GM23248 (cell line): ENCODE results near the gene IFT122. TPM values are rescaled to one million over a fixed set of nuclear protein-coding genes. Genes with fewer than 3 reads are reported as not detected.
"Not testable (repeated sequence)": the region's sequence is repeated elsewhere in the genome, so short reads cannot be mapped to it uniquely, and the experiment has no call there.

ENCODE experiments used
- DNase-seq: peaks from one replicate; pipeline ENCODE4 v3.0.0-alpha.2; 2015
- H2AFZ ChIP-seq: fragments of 200-600 bp; sonication (generic); 2 replicates; pipeline ENCODE4 v1.6.1; 2016; ENCODE audit warnings: antibody characterized with exemption
- H3F3A ChIP-seq: fragments of 200-600 bp; sonication (generic); 2 replicates; pipeline ENCODE4 v1.6.1; 2016; ENCODE audit warnings: mild to moderate bottlenecking, antibody characterized with exemption, mixed run types; ENCODE audit not compliant: insufficient read depth
- H3K27ac ChIP-seq: fragments of 200-600 bp; sonication (generic); 2 replicates; pipeline ENCODE4 v1.5.1; 2016; ENCODE audit warnings: mild to moderate bottlenecking
- H3K27me3 ChIP-seq: fragments of 200-600 bp; sonication (generic); replicated peaks from 2 replicates; pipeline ENCODE4 v1.6.1; 2016; ENCODE audit warnings: mild to moderate bottlenecking; ENCODE audit not compliant: insufficient read depth
- H3K36me3 ChIP-seq: fragments of 200-600 bp; sonication (generic); 2 replicates; pipeline ENCODE4 v1.6.1; 2016; ENCODE audit warnings: low read depth, mild to moderate bottlenecking
- H3K4me1 ChIP-seq: fragments of 200-600 bp; sonication (generic); 2 replicates; pipeline ENCODE4 v1.6.1; 2016; ENCODE audit warnings: mild to moderate bottlenecking; ENCODE audit not compliant: insufficient read depth
- H3K4me2 ChIP-seq: fragments of 200-600 bp; sonication (generic); one replicate; pipeline ENCODE4 v1.6.1; 2016; ENCODE audit warnings: mild to moderate bottlenecking; ENCODE audit not compliant: unreplicated experiment
- H3K4me3 ChIP-seq: fragments of 200-600 bp; sonication (generic); 2 replicates; pipeline ENCODE4 v1.5.1; 2016; ENCODE audit warnings: mild to moderate bottlenecking
- H3K79me2 ChIP-seq: fragments of 200-600 bp; sonication (generic); 2 replicates; pipeline ENCODE4 v1.6.1; 2016; ENCODE audit warnings: mild to moderate bottlenecking; ENCODE audit not compliant: insufficient read depth
- H3K9ac ChIP-seq: fragments of 200-600 bp; sonication (generic); 2 replicates; pipeline ENCODE4 v1.6.1; 2016; ENCODE audit warnings: mild to moderate bottlenecking
- H3K9me2 ChIP-seq: fragments of 200-600 bp; sonication (generic); 2 replicates; pipeline ENCODE4 v1.6.1; 2016; ENCODE audit warnings: mixed run types, mild to moderate bottlenecking, moderate library complexity; ENCODE audit not compliant: insufficient read depth
- H3K9me3 ChIP-seq: fragments of 200-600 bp; sonication (generic); one replicate; pipeline ENCODE4 v1.6.1; 2017; ENCODE audit warnings: low read depth
- H4K20me1 ChIP-seq: fragments of 200-600 bp; sonication (generic); 2 replicates; pipeline ENCODE4 v1.6.0; 2016; ENCODE audit not compliant: insufficient read depth
- EZH2 ChIP-seq: fragments of 200-600 bp; sonication (generic); IDR thresholded peaks from 2 replicates; pipeline ENCODE4 v1.6.1; 2018; ENCODE audit warnings: antibody characterized with exemption, mild to moderate bottlenecking; ENCODE audit not compliant: insufficient read depth, poor library complexity, severe bottlenecking
- EZH2phosphoT487 ChIP-seq: fragments of 200-600 bp; sonication (generic); IDR thresholded peaks from 2 replicates; pipeline ENCODE4 v1.6.1; 2018; ENCODE audit warnings: antibody characterized with exemption, moderate library complexity, mild to moderate bottlenecking, low read depth; ENCODE audit not compliant: insufficient read depth
- WGBS, 2 experiments: methylation state at CpG; one replicate each; pipeline ENCODE4 v1.1.6; 2015 to 2017; ENCODE audit warnings: low lambda C conversion rate in 2 of 2, low coverage in 1 of 2; ENCODE audit errors: missing lambda C conversion rate in 2 of 2; 5-methylcytosine and 5-hydroxymethylcytosine counted together
- in situ Hi-C: fragments of 300-500 bp; cut with MboI; formaldehyde crosslinking; loops from 2 replicates; pipeline ENCODE4 v1.15.0; 2020
- polyA plus RNA-seq: library from polyadenylated mRNA; unstranded; fragments of >200 nt; fragmentation: Nextera tagmentation; extraction: Ambion mirVana; gene quantifications from 2 replicates; pipeline ENCODE4 v1.2.1, GENCODE V29; 2016
- total RNA-seq: library from RNA; depleted of rRNA; stranded (reverse); fragments of >200 nt; shearing (Covaris generic); gene quantifications from 2 replicates; pipeline ENCODE4 v1.2.3, GENCODE V29; 2014

The IFT122 gene
- total and polyA plus RNA-seq, 2 experiments from 2014 or later, result 16.1 to 16.3 TPM

- no peak for DNase-seq
- Histone ChIP-seq H4K20me1 (no peaks in the 10 kb centered on the region), H3K4me3 (no peak within 1 kb of the TSS), H3K4me2 (no peak within 1 kb of the TSS), H3K27me3 (no peaks in the 10 kb centered on the region), H3K4me1 (no peaks in the 10 kb centered on the region), H2AFZ (no peak within 1 kb of the TSS), H3K36me3 (no peaks in the 10 kb centered on the region), H3K9me3 (no peaks in the 10 kb centered on the region), H3K27ac (no peak within 1 kb of the TSS), H3K9me2 (no peaks in the 10 kb centered on the region), H3F3A (peaks cover 6% of the 10 kb centered on the region; the same call in 1 of the 2 replicates), H3K79me2 (no peaks in the 10 kb centered on the region), H3K9ac (no peak within 1 kb of the TSS)
- in situ Hi-C loops, result no loop called here
- 71 to 74% methylated on average over 16 of the region's 16 CpGs for whole genome bisulfite sequencing, 2 experiments
- TF ChIP-seq EZH2 (no peak), EZH2phosphoT487 (no peak)
Observed at GRCh38 chr3:129543156-129543790, 103.2 kb downstream of the IFT122 start, which contains the start of gene H1-8. Gene H1-8 (plus strand): TSS chr3:129543175. CDS start chr3:129543219, 44 bp downstream.

- H2AFZ ChIP-seq, result no peak overlapping the region
- H3F3A ChIP-seq, result peaks cover 6% of the 10 kb centered on the region; the same call in 1 of the 2 replicates
- H3K36me3 ChIP-seq, result no peaks in the 10 kb centered on the region
- WGBS, 2 experiments, result 80 to 83% methylated on average over 8 to 9 of the region's 9 CpGs
- H3K9me2 ChIP-seq, result no peaks in the 10 kb centered on the region
- no peak overlapping the region for H3K27ac ChIP-seq
- no peak overlapping the region for H3K4me3 ChIP-seq
- in situ Hi-C loops, result no loop called here
- TF ChIP-seq EZH2phosphoT487, result no peak
- TF ChIP-seq EZH2, result no peak
- no peaks in the 10 kb centered on the region for H3K79me2 ChIP-seq
- DNase-seq, result no peak
- no peaks in the 10 kb centered on the region for H3K27me3 ChIP-seq
- no peak overlapping the region for H3K9ac ChIP-seq
- no peaks in the 10 kb centered on the region for H3K9me3 ChIP-seq
- H4K20me1 ChIP-seq, result no peaks in the 10 kb centered on the region
- no peaks in the 10 kb centered on the region for H3K4me1 ChIP-seq
- no peak overlapping the region for H3K4me2 ChIP-seq
Observed at GRCh38 chr3:129543999-129544398, 104.0 kb downstream of the IFT122 start.

- H3K9ac ChIP-seq, H3K4me1 ChIP-seq, H3F3A ChIP-seq, H3K4me3 ChIP-seq, H4K20me1 ChIP-seq, H3K79me2 ChIP-seq, in situ Hi-C loops, H3K4me2 ChIP-seq, H2AFZ ChIP-seq, H3K36me3 ChIP-seq, H3K27ac ChIP-seq, H3K27me3 ChIP-seq, H3K9me2 ChIP-seq, H3K9me3 ChIP-seq, DNase-seq: not testable (repeated sequence)
- WGBS, 2 experiments, result 94 to 97% methylated on average over 3 of the region's 3 CpGs
Observed at GRCh38 chr3:129545951-129546350, 105.9 kb downstream of the IFT122 start.

- no peaks in the 10 kb centered on the region for H3K36me3 ChIP-seq
Observed at GRCh38 chr3:129547241-129547640, 107.2 kb downstream of the IFT122 start.

More at GRCh38 chr3:129547241-129547640, 107.2 kb downstream of the IFT122 start:
- no peak for DNase-seq
- Histone ChIP-seq H3K9me3 (no peaks in the 10 kb centered on the region), H3K27ac (no peak overlapping the region), H3K79me2 (no peaks in the 10 kb centered on the region), H3K27me3 (no peaks in the 10 kb centered on the region), H4K20me1 (no peaks in the 10 kb centered on the region), H3K4me1 (peaks cover 8% of the 10 kb centered on the region), H3K9ac (no peak overlapping the region), H3F3A (peaks cover 6% of the 10 kb centered on the region; the same call in 1 of the 2 replicates), H3K9me2 (no peaks in the 10 kb centered on the region), H3K4me2 (no peak overlapping the region), H3K4me3 (no peak overlapping the region), H2AFZ (no peak overlapping the region)
- in situ Hi-C loops, result no loop called here
- 94 to 95% methylated on average over 24 of the region's 24 CpGs for WGBS, 2 experiments
- no peak for TF ChIP-seq EZH2
- TF ChIP-seq EZH2phosphoT487, result no peak
